ENCODE measurements around the gene PRR12.
"Not testable (repeated sequence)": the region's sequence is repeated elsewhere in the genome, so short reads cannot be mapped to it uniquely, and the experiment has no call there.

Gene PRR12

DNA sequence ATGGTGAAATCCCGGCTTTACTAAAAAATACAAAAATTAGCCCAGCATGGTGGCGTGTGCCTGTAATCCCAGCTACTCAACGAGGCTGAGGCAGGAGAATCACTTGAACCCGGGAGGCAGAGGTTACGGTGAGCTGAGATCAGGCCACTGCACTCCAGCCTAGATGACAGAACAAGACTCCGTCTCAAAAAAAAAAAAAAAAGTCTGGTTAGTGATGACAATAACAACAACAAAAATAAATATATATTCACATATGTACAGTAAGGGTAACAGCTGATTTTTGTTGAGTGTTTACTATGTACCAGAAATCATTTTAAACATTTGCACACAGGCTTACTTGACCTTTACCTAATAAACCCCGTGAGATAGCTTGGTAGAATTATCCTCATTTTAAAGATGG, 26.0 kb downstream of the PRR12 start:
- H3K36me3 ChIP-seq (ENCODE audit: low read depth): peaks cover 45% of the 10 kb centered on the region
- ATAC-seq (ENCODE audit: low read depth): no peak

GRCh38 chr19:49617860-49618259, 26.9 kb downstream of the PRR12 start:
- H3K4me3 ChIP-seq (ENCODE audit: severe bottlenecking); ATAC-seq (ENCODE audit: low read depth); H3K27ac ChIP-seq (ENCODE audit: poor library complexity, severe bottlenecking); H3K9me3 ChIP-seq (ENCODE audit: severe bottlenecking); DNase-seq (ENCODE audit: low spot score); H3K27me3 ChIP-seq (ENCODE audit: insufficient read depth, poor library complexity, severe bottlenecking): not testable (repeated sequence)
- Histone ChIP-seq H3K36me3 (ENCODE audit: low read depth) (peaks cover 45% of the 10 kb centered on the region), H3K4me1 (ENCODE audit: insufficient read depth, poor library complexity, severe bottlenecking) (peaks cover 15% of the 10 kb centered on the region)

More for the DNA sequence above, 26.0 kb downstream of the PRR12 start:
- TF ChIP-seq, protein P1, sequence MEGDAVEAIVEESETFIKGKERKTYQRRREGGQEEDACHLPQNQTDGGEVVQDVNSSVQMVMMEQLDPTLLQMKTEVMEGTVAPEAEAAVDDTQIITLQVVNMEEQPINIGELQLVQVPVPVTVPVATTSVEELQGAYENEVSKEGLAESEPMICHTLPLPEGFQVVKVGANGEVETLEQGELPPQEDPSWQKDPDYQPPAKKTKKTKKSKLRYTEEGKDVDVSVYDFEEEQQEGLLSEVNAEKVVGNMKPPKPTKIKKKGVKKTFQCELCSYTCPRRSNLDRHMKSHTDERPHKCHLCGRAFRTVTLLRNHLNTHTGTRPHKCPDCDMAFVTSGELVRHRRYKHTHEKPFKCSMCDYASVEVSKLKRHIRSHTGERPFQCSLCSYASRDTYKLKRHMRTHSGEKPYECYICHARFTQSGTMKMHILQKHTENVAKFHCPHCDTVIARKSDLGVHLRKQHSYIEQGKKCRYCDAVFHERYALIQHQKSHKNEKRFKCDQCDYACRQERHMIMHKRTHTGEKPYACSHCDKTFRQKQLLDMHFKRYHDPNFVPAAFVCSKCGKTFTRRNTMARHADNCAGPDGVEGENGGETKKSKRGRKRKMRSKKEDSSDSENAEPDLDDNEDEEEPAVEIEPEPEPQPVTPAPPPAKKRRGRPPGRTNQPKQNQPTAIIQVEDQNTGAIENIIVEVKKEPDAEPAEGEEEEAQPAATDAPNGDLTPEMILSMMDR (IDR thresholded peaks at IDR 0.05; ENCODE audit: poor library complexity, severe bottlenecking): no peak
- Histone ChIP-seq H3K4me3 (ENCODE audit: severe bottlenecking) (no peak overlapping the region), H3K27me3 (ENCODE audit: insufficient read depth, poor library complexity, severe bottlenecking) (no peaks in the 10 kb centered on the region), H3K27ac (ENCODE audit: poor library complexity, severe bottlenecking) (no peak overlapping the region), H3K4me1 (ENCODE audit: insufficient read depth, poor library complexity, severe bottlenecking) (peaks cover 20% of the 10 kb centered on the region), H3K9me3 (ENCODE audit: severe bottlenecking) (no peaks in the 10 kb centered on the region)
- DNase-seq (ENCODE audit: low spot score): no peak

DNA sequence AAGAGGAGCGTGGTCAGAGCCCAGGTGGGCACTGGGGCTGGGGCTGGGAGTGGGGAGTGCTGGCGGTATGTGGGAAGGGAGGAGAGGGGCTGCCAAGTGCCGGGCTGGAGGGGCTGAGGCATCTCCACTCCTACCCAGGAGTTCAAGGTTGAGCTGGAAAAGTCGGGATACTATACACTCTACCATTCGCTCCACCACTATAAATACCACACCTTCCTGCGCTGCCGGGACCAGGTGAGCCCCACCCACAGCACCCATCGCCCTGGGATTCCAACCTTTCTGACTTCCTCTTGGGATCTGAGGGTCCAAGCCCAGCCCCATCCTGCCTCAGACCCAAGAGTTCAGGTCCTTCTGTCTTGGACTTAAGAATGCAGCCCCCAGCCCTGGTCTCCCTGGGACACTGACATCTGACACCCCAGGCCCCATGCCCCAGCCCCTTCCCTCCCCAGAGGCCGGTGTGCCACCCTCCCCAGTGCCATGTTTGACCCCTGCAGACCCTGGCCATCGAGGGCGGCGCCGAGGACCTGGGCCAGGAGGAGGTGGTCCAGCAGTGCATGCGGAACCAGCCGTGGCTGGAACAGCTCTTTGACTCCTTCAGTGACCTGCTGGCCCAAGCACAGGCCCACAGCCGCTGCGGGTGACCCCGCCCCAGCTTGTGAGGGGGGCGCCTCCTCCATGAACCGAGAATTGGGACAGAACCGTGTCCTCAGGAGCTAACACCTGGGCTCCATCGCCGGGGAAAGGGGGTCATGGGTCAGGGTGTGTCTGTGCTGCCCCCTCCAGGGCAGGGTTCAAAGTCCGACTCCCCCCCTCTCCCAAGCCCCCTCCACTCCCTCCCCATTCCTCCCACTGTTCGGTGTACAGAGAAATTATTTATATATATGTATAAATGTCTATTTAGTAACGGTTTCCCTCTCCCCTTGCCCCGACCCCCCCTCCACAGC, 34.3 kb downstream of the PRR12 start:
- no peaks in the 10 kb centered on the region for H3K4me1 ChIP-seq (ENCODE audit: insufficient read depth, poor library complexity, severe bottlenecking)
- peaks cover 1% of the 10 kb centered on the region for H3K36me3 ChIP-seq (ENCODE audit: low read depth)
- 0 out of 3 replicates have a peak, but pooled peaks have one; percentile 21 for ATAC-seq (ENCODE audit: low read depth)
- no peak for DNase-seq (ENCODE audit: low spot score)
- H3K27ac ChIP-seq (ENCODE audit: poor library complexity, severe bottlenecking): no peak overlapping the region
- no peaks in the 10 kb centered on the region for H3K9me3 ChIP-seq (ENCODE audit: severe bottlenecking)
- H3K4me3 ChIP-seq (ENCODE audit: severe bottlenecking): no peak overlapping the region
- H3K27me3 ChIP-seq (ENCODE audit: insufficient read depth, poor library complexity, severe bottlenecking): no peaks in the 10 kb centered on the region
- TF ChIP-seq, protein P1 (IDR thresholded peaks at IDR 0.05; ENCODE audit: poor library complexity, severe bottlenecking): no peak

- no peaks in the 10 kb centered on the region for H3K27me3 ChIP-seq (ENCODE audit: insufficient read depth, poor library complexity, severe bottlenecking)
- H3K9me3 ChIP-seq (ENCODE audit: severe bottlenecking): no peaks in the 10 kb centered on the region
- H3K27ac ChIP-seq (ENCODE audit: poor library complexity, severe bottlenecking): no peak overlapping the region
- H3K36me3 ChIP-seq (ENCODE audit: low read depth): no peaks in the 10 kb centered on the region; the same call in none of the 2 replicates
- no peak overlapping the region for H3K4me3 ChIP-seq (ENCODE audit: severe bottlenecking)
- DNase-seq (ENCODE audit: low spot score): no peak
- TF ChIP-seq, protein P1 (IDR thresholded peaks at IDR 0.05; ENCODE audit: poor library complexity, severe bottlenecking): no peak
- H3K4me1 ChIP-seq (ENCODE audit: insufficient read depth, poor library complexity, severe bottlenecking): no peaks in the 10 kb centered on the region
- no peak for ATAC-seq (ENCODE audit: low read depth)
Measured at GRCh38 chr19:49626226-49626625, 35.2 kb downstream of the PRR12 start.

DNA sequence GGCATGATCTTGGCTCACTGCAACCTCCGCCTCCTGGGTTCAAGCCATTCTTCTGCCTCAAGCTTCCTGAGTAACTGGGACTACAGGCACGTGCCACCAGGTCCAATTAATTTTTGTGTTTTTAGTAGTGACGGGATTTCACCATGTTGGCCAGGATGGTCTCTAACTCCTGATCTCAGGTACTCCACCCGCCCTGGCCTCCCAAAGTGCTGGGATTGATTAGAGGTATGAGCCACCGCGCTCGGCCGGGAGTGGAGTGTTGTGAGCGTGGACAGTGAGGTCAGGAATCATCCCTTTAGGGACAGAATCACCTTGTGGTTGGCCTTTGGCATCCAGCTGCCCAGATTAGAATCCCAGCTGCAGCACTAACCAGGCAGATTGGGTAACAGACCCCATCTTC, 38.7 kb downstream of the PRR12 start:
- no peak overlapping the region for H3K4me3 ChIP-seq (ENCODE audit: severe bottlenecking)
- no peaks in the 10 kb centered on the region for H3K4me1 ChIP-seq (ENCODE audit: insufficient read depth, poor library complexity, severe bottlenecking)
- no peak for DNase-seq (ENCODE audit: low spot score)
- no peaks in the 10 kb centered on the region for H3K9me3 ChIP-seq (ENCODE audit: severe bottlenecking)
- TF ChIP-seq, protein P1 (IDR thresholded peaks at IDR 0.05; ENCODE audit: poor library complexity, severe bottlenecking): no peak
- H3K27me3 ChIP-seq (ENCODE audit: insufficient read depth, poor library complexity, severe bottlenecking): no peaks in the 10 kb centered on the region
- H3K36me3 ChIP-seq (ENCODE audit: low read depth): peaks cover 3% of the 10 kb centered on the region; the same call in 1 of the 2 replicates
- ATAC-seq (ENCODE audit: low read depth): no peak
- H3K27ac ChIP-seq (ENCODE audit: poor library complexity, severe bottlenecking): no peak overlapping the region
